ENCODE results near the gene C11orf98. TPM values are rescaled to one million over a fixed set of nuclear protein-coding genes. Genes with fewer than 3 reads are reported as not detected.

Gene C11orf98
- total and polyA plus RNA-seq, 5 donors from 2014 or later, result 30.5 to 149 (median 127) TPM

DNA sequence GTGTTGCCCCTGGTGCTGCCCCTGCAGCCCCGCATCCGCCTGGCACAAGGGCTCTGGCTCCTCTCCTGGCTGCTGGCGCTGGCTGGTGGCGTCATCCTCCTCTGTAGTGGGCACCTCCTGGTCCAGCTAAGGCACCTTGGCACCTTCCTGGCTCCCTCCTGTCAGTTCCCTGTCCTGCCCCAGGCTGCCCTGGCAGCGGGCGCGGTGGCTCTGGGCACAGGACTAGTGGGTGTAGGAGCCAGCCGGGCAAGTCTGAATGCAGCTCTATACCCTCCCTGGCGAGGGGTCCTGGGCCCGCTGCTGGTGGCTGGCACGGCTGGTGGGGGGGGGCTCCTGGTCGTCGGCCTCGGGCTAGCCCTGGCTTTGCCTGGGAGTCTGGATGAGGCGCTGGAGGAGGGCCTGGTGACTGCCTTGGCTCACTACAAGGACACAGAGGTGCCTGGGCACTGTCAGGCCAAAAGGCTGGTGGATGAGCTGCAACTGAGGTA lies 51.7 kb downstream of the C11orf98 start:
- H3K4me1 ChIP-seq (ENCODE audit: control insufficient read depth, insufficient read depth, low read length, poor library complexity, severe bottlenecking), result peaks cover 28% of the 10 kb centered on the region
- H3K4me3 ChIP-seq (ENCODE audit: low read depth, low read length), result no peak overlapping the region
- ATAC-seq (ENCODE audit: low read depth in 2 of 2) (no peak), DNase-seq (no peak)
- no peaks in the 10 kb centered on the region for H3K9me3 ChIP-seq (ENCODE audit: control insufficient read depth in 2 of 2, low read length in 2 of 2)
- Mint-ChIP-seq H3K27ac (peak overlapping the region in 2 of 3 donors; percentile 78 to 94), H3K27me3 (no peaks in the 10 kb centered on the region), H3K4me1 (peaks cover 0 to 54% (median 25%) of the 10 kb centered on the region in 4 donors), H3K36me3 (peaks cover 11% of the 10 kb centered on the region), H3K4me3 (peak overlapping the region; percentile 56 to 93 (median 82)), H3K9me3 (no peaks in the 10 kb centered on the region)
- H3K36me3 ChIP-seq (ENCODE audit: control insufficient read depth, insufficient read depth, low read length), result peaks cover 6% of the 10 kb centered on the region
- H3K27me3 ChIP-seq (ENCODE audit: control insufficient read depth, insufficient read depth, low read length), result no peaks in the 10 kb centered on the region
- H3K27ac ChIP-seq (ENCODE audit: insufficient read depth, low read length, poor library complexity, severe bottlenecking), result peak overlapping the region; percentile 92

Other genes with a start within 250 kb of the C11orf98 start
- gene SCGB1A1, start 246.2 kb downstream of the C11orf98 start, total RNA-seq, result not detected
- not detected for gene SCGB1A1, start 246.2 kb downstream of the C11orf98 start, polyA plus RNA-seq
- 852 TPM for gene AHNAK, start 118.4 kb downstream of the C11orf98 start, total RNA-seq
- gene AHNAK, start 118.4 kb downstream of the C11orf98 start, polyA plus RNA-seq, result 10 to 100 TPM; 22.3 to 59.3 (median 39.5) TPM
- 1,198 TPM for gene EEF1G, start 91.3 kb downstream of the C11orf98 start, total RNA-seq
- gene EEF1G, start 91.3 kb downstream of the C11orf98 start, polyA plus RNA-seq, result 1,000 to 10,000 TPM in 3 of 4 donors, 100 to 1,000 TPM in 1; 775 to 1,680 (median 1,413) TPM
- gene TUT1, start 73.7 kb downstream of the C11orf98 start, total RNA-seq, result 22.0 TPM
- gene TUT1, start 73.7 kb downstream of the C11orf98 start, polyA plus RNA-seq, result 10 to 100 TPM in 3 of 4 donors, 1 to 10 TPM in 1; 6.5 to 11.9 (median 10.9) TPM
- gene MTA2, start 63.3 kb downstream of the C11orf98 start, total RNA-seq, result 172 TPM
- 10 to 100 TPM; 30.3 to 38.6 (median 33.9) TPM for gene MTA2, start 63.3 kb downstream of the C11orf98 start, polyA plus RNA-seq
- 165 TPM for gene EML3, start 52.4 kb downstream of the C11orf98 start, total RNA-seq
- 10 to 100 TPM; 16.1 to 23.2 (median 16.4) TPM for gene EML3, start 52.4 kb downstream of the C11orf98 start, polyA plus RNA-seq
- 1.9 TPM for gene ROM1, start 52.0 kb downstream of the C11orf98 start, total RNA-seq
- gene ROM1, start 52.0 kb downstream of the C11orf98 start, polyA plus RNA-seq, result 1 to 10 TPM in 2 of 4 donors, under 1 TPM in 2; 0.41 to 1.3 (median 0.80) TPM
- 57.5 TPM for gene B3GAT3, start 43.2 kb downstream of the C11orf98 start, total RNA-seq
- 10 to 100 TPM; 34.3 to 43.1 (median 35.7) TPM for gene B3GAT3, start 43.2 kb downstream of the C11orf98 start, polyA plus RNA-seq
- gene GANAB, start 18.6 kb downstream of the C11orf98 start, total RNA-seq, result 169 TPM
- gene GANAB, start 18.6 kb downstream of the C11orf98 start, polyA plus RNA-seq, result 100 to 1,000 TPM; 128 to 138 (median 135) TPM
- 11.7 TPM for gene INTS5, start 11.9 kb downstream of the C11orf98 start, total RNA-seq
- 10 to 100 TPM; 33.2 to 49.9 (median 39.2) TPM for gene INTS5, start 11.9 kb downstream of the C11orf98 start, polyA plus RNA-seq
- gene CSKMT, start 102 bp upstream of the C11orf98 start, total RNA-seq, result 12.3 TPM
- 1 to 10 TPM; 1.9 to 3.8 (median 2.7) TPM for gene CSKMT, start 102 bp upstream of the C11orf98 start, polyA plus RNA-seq
- 3.5 TPM for gene UQCC3, start 6.5 kb upstream of the C11orf98 start, total RNA-seq
- 10 to 100 TPM; 11.0 to 13.9 (median 12.2) TPM for gene UQCC3, start 6.5 kb upstream of the C11orf98 start, polyA plus RNA-seq
- gene LBHD1, start 7.1 kb upstream of the C11orf98 start, total RNA-seq, result 9.9 TPM
- 1 to 10 TPM; 1.8 to 2.6 (median 2.2) TPM for gene LBHD1, start 7.1 kb upstream of the C11orf98 start, polyA plus RNA-seq
- gene UBXN1, start 13.9 kb upstream of the C11orf98 start, total RNA-seq, result 204 TPM
- 100 to 1,000 TPM; 221 to 252 (median 236) TPM for gene UBXN1, start 13.9 kb upstream of the C11orf98 start, polyA plus RNA-seq
- not detected for gene LRRN4CL, start 24.3 kb upstream of the C11orf98 start, total RNA-seq
- gene LRRN4CL, start 24.3 kb upstream of the C11orf98 start, polyA plus RNA-seq, result not detected
- 23.9 TPM for gene BSCL2, start 42.2 kb upstream of the C11orf98 start, total RNA-seq
- 10 to 100 TPM; 36.2 to 49.2 (median 42.9) TPM for gene BSCL2, start 42.2 kb upstream of the C11orf98 start, polyA plus RNA-seq
- not detected for gene GNG3, start 42.5 kb upstream of the C11orf98 start, total RNA-seq
- under 1 TPM in 2 of 4 donors, not detected in 2; 0.21 to 0.72 TPM for gene GNG3, start 42.5 kb upstream of the C11orf98 start, polyA plus RNA-seq
- gene HNRNPUL2, start 62.2 kb upstream of the C11orf98 start, total RNA-seq, result 52.8 TPM
- gene HNRNPUL2, start 62.2 kb upstream of the C11orf98 start, polyA plus RNA-seq, result 1 to 10 TPM in 3 of 4 donors, under 1 TPM in 1; 0.85 to 1.5 (median 1.2) TPM
- 19.4 TPM for gene TTC9C, start 63.3 kb upstream of the C11orf98 start, total RNA-seq
- 10 to 100 TPM; 27.6 to 39.5 (median 31.6) TPM for gene TTC9C, start 63.3 kb upstream of the C11orf98 start, polyA plus RNA-seq
- 8.5 TPM for gene ZBTB3, start 89.0 kb upstream of the C11orf98 start, total RNA-seq
- 1 to 10 TPM; 4.8 to 7.2 (median 5.5) TPM for gene ZBTB3, start 89.0 kb upstream of the C11orf98 start, polyA plus RNA-seq
- gene POLR2G, start 96.4 kb upstream of the C11orf98 start, total RNA-seq, result 74.9 TPM
- gene POLR2G, start 96.4 kb upstream of the C11orf98 start, polyA plus RNA-seq, result 100 to 1,000 TPM; 241 to 286 (median 253) TPM
- gene TAF6L, start 106.2 kb upstream of the C11orf98 start, total RNA-seq, result 13.1 TPM
- gene TAF6L, start 106.2 kb upstream of the C11orf98 start, polyA plus RNA-seq, result 1 to 10 TPM; 5.8 to 9.5 (median 7.5) TPM
- gene TMEM179B, start 122.2 kb upstream of the C11orf98 start, total RNA-seq, result 26.3 TPM
- gene TMEM179B, start 122.2 kb upstream of the C11orf98 start, polyA plus RNA-seq, result 100 to 1,000 TPM; 129 to 172 (median 152) TPM
- gene TMEM223, start 126.8 kb upstream of the C11orf98 start, total RNA-seq, result 9.1 TPM
- gene TMEM223, start 126.8 kb upstream of the C11orf98 start, polyA plus RNA-seq, result 10 to 100 TPM; 55.2 to 71.9 (median 69.2) TPM
- gene NXF1, start 140.2 kb upstream of the C11orf98 start, total RNA-seq, result 309 TPM
- 10 to 100 TPM; 47.3 to 70.9 (median 64.2) TPM for gene NXF1, start 140.2 kb upstream of the C11orf98 start, polyA plus RNA-seq
- 128 TPM for gene STX5, start 166.8 kb upstream of the C11orf98 start, total RNA-seq
- gene STX5, start 166.8 kb upstream of the C11orf98 start, polyA plus RNA-seq, result 10 to 100 TPM; 28.2 to 39.8 (median 35.4) TPM
- gene TEX54, start 167.6 kb upstream of the C11orf98 start, total RNA-seq, result not detected
- 1 to 10 TPM in 2 of 4 donors, under 1 TPM in 1, not detected in 1; 0.76 to 2.2 (median 2.1) TPM for gene TEX54, start 167.6 kb upstream of the C11orf98 start, polyA plus RNA-seq
- 201 TPM for gene WDR74, start 174.4 kb upstream of the C11orf98 start, total RNA-seq
- gene WDR74, start 174.4 kb upstream of the C11orf98 start, polyA plus RNA-seq, result 10 to 100 TPM; 41.6 to 61.1 (median 49.0) TPM
- gene SLC3A2, start 215.7 kb upstream of the C11orf98 start, total RNA-seq, result 277 TPM
- gene SLC3A2, start 215.7 kb upstream of the C11orf98 start, polyA plus RNA-seq, result 100 to 1,000 TPM; 158 to 172 (median 168) TPM

Data from CD4-positive, CD25-positive, alpha-beta regulatory T cell (primary cell).